ENCODE measurements around the gene TRPT1. TPM values are rescaled to one million over a fixed set of nuclear protein-coding genes. Genes with fewer than 3 reads are reported as not detected.

Gene TRPT1
- total RNA-seq, 4 donors from 2014 or later, result 34.1 to 89.1 (median 43.6) TPM

- TF ChIP-seq, protein P1, sequence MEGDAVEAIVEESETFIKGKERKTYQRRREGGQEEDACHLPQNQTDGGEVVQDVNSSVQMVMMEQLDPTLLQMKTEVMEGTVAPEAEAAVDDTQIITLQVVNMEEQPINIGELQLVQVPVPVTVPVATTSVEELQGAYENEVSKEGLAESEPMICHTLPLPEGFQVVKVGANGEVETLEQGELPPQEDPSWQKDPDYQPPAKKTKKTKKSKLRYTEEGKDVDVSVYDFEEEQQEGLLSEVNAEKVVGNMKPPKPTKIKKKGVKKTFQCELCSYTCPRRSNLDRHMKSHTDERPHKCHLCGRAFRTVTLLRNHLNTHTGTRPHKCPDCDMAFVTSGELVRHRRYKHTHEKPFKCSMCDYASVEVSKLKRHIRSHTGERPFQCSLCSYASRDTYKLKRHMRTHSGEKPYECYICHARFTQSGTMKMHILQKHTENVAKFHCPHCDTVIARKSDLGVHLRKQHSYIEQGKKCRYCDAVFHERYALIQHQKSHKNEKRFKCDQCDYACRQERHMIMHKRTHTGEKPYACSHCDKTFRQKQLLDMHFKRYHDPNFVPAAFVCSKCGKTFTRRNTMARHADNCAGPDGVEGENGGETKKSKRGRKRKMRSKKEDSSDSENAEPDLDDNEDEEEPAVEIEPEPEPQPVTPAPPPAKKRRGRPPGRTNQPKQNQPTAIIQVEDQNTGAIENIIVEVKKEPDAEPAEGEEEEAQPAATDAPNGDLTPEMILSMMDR (IDR thresholded peaks at IDR 0.05; ENCODE audit: low read depth), result no peak
These were observed 41.4 kb upstream of the TRPT1 start for GRCh38 chr11:64267207-64267945.

DNA sequence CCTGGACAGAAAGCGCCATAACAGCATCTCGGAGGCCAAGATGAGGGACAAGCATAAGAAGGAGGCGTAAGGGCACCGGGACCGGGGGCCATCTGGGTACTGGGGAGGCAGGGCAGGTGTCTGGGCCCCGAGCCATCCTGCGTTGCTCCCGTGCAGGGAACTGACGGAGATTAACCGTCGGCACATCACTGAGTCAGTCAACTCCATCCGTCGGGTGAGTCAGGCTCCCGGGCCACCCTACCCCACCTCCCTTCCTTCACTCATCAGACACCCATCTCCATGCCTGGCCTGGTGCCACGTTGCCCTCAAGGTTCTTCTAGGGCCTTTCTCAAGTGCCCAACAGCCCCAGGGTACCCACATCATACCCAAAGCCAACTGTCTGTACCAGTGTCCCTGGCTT lies 40.4 kb upstream of the TRPT1 start:
- TF ChIP-seq, protein P1 (IDR thresholded peaks at IDR 0.05; ENCODE audit: low read depth), result no peak

GRCh38 chr11:64265176-64266160 lies 39.5 kb upstream of the TRPT1 start:
- TF ChIP-seq, protein P1 (IDR thresholded peaks at IDR 0.05; ENCODE audit: low read depth), result no peak

GRCh38 chr11:64264371-64264852 lies 38.4 kb upstream of the TRPT1 start:
- TF ChIP-seq, protein P1 (IDR thresholded peaks at IDR 0.05; ENCODE audit: low read depth), result no peak

DNA sequence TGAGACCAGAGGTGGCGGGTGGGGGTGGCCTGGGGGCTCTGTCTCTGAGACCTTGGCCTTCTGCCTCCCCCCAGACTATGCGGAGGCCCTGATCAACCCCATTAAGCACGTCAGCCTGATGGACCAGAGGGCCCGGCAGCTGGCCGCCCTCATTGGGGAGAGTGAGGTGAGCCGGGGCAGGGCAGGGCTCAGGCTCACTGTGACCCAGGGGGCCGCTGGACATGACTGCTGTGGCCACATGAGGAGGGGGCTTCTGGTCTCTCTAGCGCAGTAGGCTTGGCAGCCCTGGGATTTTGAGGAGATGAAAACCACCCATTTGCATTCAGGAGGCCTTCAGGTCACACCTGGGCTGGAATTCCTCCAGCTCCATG lies 37.9 kb upstream of the TRPT1 start:
- TF ChIP-seq, protein P1 (IDR thresholded peaks at IDR 0.05; ENCODE audit: low read depth), result no peak

DNA sequence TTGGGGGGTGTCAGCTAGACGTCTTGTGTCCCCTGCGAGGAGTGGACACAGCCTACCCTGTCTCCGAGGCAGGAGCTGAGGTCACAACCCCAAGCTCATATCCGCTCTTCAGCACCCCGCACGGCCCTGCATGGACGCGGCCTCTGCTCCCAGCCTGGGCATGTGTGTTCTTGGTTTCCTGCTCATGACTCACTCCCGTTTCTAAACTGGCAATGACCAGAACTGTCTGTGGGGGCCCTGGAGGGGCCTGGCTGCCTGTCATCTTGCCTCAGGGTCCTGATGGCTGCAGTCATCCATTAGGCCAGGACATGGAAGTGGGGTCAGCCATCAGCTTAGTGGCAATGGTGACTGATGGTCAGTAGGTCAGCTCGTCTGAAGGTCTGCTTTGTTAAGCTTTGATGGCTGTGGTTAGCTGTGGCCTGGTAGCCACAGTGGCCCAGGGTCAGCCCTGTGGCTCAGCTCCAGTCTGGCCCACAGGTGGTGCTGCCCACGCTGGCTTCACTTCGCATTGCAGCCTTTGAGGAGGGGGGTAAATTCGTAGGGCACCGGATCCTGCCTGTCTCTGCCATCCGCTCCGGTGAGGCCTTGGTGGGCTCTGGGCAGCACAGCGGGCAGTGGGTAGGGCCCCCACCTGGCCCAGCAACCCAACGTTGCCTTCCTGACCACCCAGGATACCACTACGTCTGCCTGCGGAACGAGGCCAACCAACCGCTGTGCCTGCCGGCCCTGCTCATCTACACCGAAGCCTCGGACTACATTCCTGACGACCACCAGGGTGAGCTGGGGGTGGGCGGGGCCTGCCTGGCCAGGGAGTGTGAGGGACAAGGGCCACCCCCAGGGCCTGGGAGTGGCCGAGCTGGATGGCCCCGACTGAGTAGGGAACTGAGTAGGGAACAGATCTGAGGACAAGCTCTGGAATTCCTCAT lies 37.3 kb upstream of the TRPT1 start:
- TF ChIP-seq, protein P1 (IDR thresholded peaks at IDR 0.05; ENCODE audit: low read depth), result no peak
